Uterus (tissue), 2 donors: ENCODE measurements around the gene PARD6A.

ENCODE experiments used
- POLR2A ChIP-seq, 2 donors: fragments of 450-650 bp; IDR thresholded peaks; one replicate each; pipeline ENCODE4 v1.6.1; 2016; ENCODE audit warnings: antibody characterized with exemption in 2 of 2, mild to moderate bottlenecking in 1 of 2, moderate library complexity in 1 of 2
- TF ChIP-seq, protein P1 (sequence below), 4 experiments: fragments of 200-600 bp in 2 of 4; fragments of 450-650 bp in 2 of 4; sonication (generic) in 2 of 4; IDR thresholded peaks; one replicate each; pipeline ENCODE4 v1.5.1; 2016 to 2019; ENCODE audit warnings: antibody characterized with exemption in 4 of 4, mild to moderate bottlenecking in 2 of 4, moderate library complexity in 1 of 4

DNA sequence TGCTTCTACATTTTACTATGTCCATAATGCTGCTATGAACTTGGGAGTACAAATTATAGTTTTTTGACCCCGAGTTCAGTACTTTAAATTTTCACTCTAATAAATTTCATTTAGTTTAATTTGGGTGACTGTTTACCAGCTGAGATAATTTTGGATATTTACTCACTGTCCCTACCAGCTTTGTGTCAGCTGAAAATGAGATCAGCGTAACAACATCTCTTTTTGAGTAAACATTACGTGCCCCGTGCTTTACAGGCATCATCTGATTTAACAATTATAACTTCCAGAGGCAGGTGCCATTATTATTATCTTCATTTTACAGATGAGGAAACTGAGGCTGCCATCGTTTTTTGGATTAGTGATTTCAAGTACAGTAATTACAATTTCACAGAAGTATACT lies 43.4 kb downstream of the PARD6A start:
- TF ChIP-seq, protein P1, sequence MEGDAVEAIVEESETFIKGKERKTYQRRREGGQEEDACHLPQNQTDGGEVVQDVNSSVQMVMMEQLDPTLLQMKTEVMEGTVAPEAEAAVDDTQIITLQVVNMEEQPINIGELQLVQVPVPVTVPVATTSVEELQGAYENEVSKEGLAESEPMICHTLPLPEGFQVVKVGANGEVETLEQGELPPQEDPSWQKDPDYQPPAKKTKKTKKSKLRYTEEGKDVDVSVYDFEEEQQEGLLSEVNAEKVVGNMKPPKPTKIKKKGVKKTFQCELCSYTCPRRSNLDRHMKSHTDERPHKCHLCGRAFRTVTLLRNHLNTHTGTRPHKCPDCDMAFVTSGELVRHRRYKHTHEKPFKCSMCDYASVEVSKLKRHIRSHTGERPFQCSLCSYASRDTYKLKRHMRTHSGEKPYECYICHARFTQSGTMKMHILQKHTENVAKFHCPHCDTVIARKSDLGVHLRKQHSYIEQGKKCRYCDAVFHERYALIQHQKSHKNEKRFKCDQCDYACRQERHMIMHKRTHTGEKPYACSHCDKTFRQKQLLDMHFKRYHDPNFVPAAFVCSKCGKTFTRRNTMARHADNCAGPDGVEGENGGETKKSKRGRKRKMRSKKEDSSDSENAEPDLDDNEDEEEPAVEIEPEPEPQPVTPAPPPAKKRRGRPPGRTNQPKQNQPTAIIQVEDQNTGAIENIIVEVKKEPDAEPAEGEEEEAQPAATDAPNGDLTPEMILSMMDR (IDR thresholded peaks at IDR 0.05) = no peak
- TF ChIP-seq POLR2A (IDR thresholded peaks at IDR 0.05) = no peak
